Measurements from ENCODE around the gene NCKIPSD. TPM values are rescaled to one million over a fixed set of nuclear protein-coding genes. Genes with fewer than 3 reads are reported as not detected.
A peak's percentile ranks its signal among the peaks of the same experiment; 100 is the strongest.

The NCKIPSD gene
- total RNA-seq, 1 experiment from 2014 or later, result 46.0 TPM

GRCh38 chr3:48678056-48678455 is 7.7 kb downstream of the NCKIPSD start:
- Histone ChIP-seq H3K27ac (ENCODE audit: insufficient read length, low read depth, low read length) (no peak overlapping the region), H3K9me3 (ENCODE audit: control insufficient read depth, low read depth, low read length) (no peaks in the 10 kb centered on the region), H4K91ac (ENCODE audit: insufficient read length, low read depth, low read length) (no peak overlapping the region), H3K23me2 (ENCODE audit: insufficient read length, low read depth, low read length, poor library complexity, severe bottlenecking) (no peaks in the 10 kb centered on the region), H3K4ac (ENCODE audit: low read depth, low read length) (no peak overlapping the region), H2BK15ac (ENCODE audit: low read depth, low read length) (no peak overlapping the region), H3K14ac (ENCODE audit: insufficient read depth, low read length) (no peak overlapping the region), H3K18ac (ENCODE audit: insufficient read length, low read depth, low read length) (no peak overlapping the region), H4K5ac (ENCODE audit: insufficient read length, low read depth, low read length) (no peak overlapping the region), H2AFZ (ENCODE audit: low read length) (no peak overlapping the region), H3K56ac (ENCODE audit: insufficient read length, low read depth, low read length) (no peak overlapping the region), H4K20me1 (ENCODE audit: control insufficient read depth, insufficient read depth, insufficient read length) (no peaks in the 10 kb centered on the region), H3T11ph (ENCODE audit: low read length) (no peak overlapping the region), H2BK20ac (ENCODE audit: low read depth, low read length, poor library complexity, severe bottlenecking) (no peak overlapping the region), H2BK12ac (ENCODE audit: insufficient read length, low read depth, low read length) (no peak overlapping the region), H3K9ac (ENCODE audit: extremely low read depth, insufficient read length, low read length) (no peak overlapping the region), H3K79me1 (ENCODE audit: insufficient read depth, low read depth, low read length, poor library complexity, severe bottlenecking) (peaks cover 3% of the 10 kb centered on the region), H3K4me1 (ENCODE audit: insufficient read depth, low read length) (no peaks in the 10 kb centered on the region), H3K4me2 (ENCODE audit: insufficient read depth, insufficient read length, low read length) (no peak overlapping the region), H2BK120ac (ENCODE audit: low read depth, low read length, poor library complexity, severe bottlenecking) (no peak overlapping the region), H3K79me2 (ENCODE audit: insufficient read depth, low read length) (no peaks in the 10 kb centered on the region), H3K27me3 (ENCODE audit: insufficient read depth, low read length) (no peaks in the 10 kb centered on the region), H3K23ac (ENCODE audit: insufficient read length, low read depth, low read length) (no peak overlapping the region), H4K8ac (replicated peaks; ENCODE audit: insufficient read length, low read depth, low read length) (no peak overlapping the region), H2BK5ac (ENCODE audit: insufficient read length, low read length) (no peak overlapping the region), H2AK5ac (ENCODE audit: insufficient read length, low read length) (no peak overlapping the region)
- peak overlapping the region in 1 of 3 experiments; percentile 74; a peak in 1 of 7 replicates for H3K27ac Mint-ChIP-seq
- no peaks in the 10 kb centered on the region for H3K27me3 Mint-ChIP-seq (ENCODE audit: low read depth)
- no peak for DNase-seq
- peaks cover 36 to 89% (median 79%) of the 10 kb centered on the region in 3 experiments for H3K36me3 Mint-ChIP-seq (ENCODE audit: insufficient read depth in 1 of 3, low read depth in 3 of 3)
- no peak overlapping the region for H3K4me3 Mint-ChIP-seq
- no peaks in the 10 kb centered on the region for H3K4me1 Mint-ChIP-seq
- H3K9me3 Mint-ChIP-seq, result no peaks in the 10 kb centered on the region
- TF ChIP-seq, protein P1, sequence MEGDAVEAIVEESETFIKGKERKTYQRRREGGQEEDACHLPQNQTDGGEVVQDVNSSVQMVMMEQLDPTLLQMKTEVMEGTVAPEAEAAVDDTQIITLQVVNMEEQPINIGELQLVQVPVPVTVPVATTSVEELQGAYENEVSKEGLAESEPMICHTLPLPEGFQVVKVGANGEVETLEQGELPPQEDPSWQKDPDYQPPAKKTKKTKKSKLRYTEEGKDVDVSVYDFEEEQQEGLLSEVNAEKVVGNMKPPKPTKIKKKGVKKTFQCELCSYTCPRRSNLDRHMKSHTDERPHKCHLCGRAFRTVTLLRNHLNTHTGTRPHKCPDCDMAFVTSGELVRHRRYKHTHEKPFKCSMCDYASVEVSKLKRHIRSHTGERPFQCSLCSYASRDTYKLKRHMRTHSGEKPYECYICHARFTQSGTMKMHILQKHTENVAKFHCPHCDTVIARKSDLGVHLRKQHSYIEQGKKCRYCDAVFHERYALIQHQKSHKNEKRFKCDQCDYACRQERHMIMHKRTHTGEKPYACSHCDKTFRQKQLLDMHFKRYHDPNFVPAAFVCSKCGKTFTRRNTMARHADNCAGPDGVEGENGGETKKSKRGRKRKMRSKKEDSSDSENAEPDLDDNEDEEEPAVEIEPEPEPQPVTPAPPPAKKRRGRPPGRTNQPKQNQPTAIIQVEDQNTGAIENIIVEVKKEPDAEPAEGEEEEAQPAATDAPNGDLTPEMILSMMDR (conservative IDR thresholded peaks at IDR 0.05), result no peak
- WGBS (ENCODE audit: extremely low coverage, insufficient read length, low lambda C conversion rate), result no CpG with 5 or more reads among the region's 4 CpGs

Data from H9 (cell line).